Fibroblast of skin of right quadriceps (primary cell): ENCODE data around the gene IGLON5.

Experiments
- DNase-seq: peaks from one replicate; pipeline ENCODE4 v3.0.0-alpha.2; 2013

The IGLON5 gene

GRCh38 chr19:51366389-51367254 is 55.2 kb downstream of the IGLON5 start:
- DNase-seq = peak; percentile 98

GRCh38 chr19:51367255-51367564 is 55.8 kb downstream of the IGLON5 start:
- DNase-seq = no peak

- peak; percentile 99 for DNase-seq
Observed at GRCh38 chr19:51367565-51368365, 56.3 kb downstream of the IGLON5 start.

- DNase-seq = no peak
Observed at GRCh38 chr19:51368366-51369282, 57.2 kb downstream of the IGLON5 start, which contains the start of gene CLDND2. CLDND2 (minus strand) TSS chr19:51369003; CDS start chr19:51368577, 426 bp downstream.

GRCh38 chr19:51370230-51370629 is 58.8 kb downstream of the IGLON5 start:
- DNase-seq = no peak

GRCh38 chr19:51371186-51371690 is 59.8 kb downstream of the IGLON5 start:
- DNase-seq = no peak

- no peak for DNase-seq
Observed at GRCh38 chr19:51372021-51372648, 60.7 kb downstream of the IGLON5 start.

- no peak for DNase-seq
Observed at GRCh38 chr19:51372649-51373504, 61.4 kb downstream of the IGLON5 start, which contains the start of gene NKG7. NKG7 (minus strand) TSS chr19:51372654; CDS start chr19:51372535, 119 bp downstream.

GRCh38 chr19:51375504-51376221 is 64.2 kb downstream of the IGLON5 start:
- DNase-seq = no peak

GRCh38 chr19:51377422-51377821 is 66.0 kb downstream of the IGLON5 start:
- DNase-seq = no peak

GRCh38 chr19:51380379-51380778 is 68.9 kb downstream of the IGLON5 start:
- DNase-seq = no peak
